Stimulated activated CD8-positive, alpha-beta memory T cell treated with anti-CD3 and anti-CD28 coated beads, Interleukin-12 subunit alpha, Interleukin-12 subunit beta, amount 100 ng/mL, for 4 hours (primary cell): ENCODE data around the gene VPS36.
"Not testable (repeated sequence)": the region's sequence is repeated elsewhere in the genome, so short reads cannot be mapped to it uniquely, and the experiment has no call there.

Experiments used
- DNase-seq: peaks from one replicate; pipeline ENCODE4 v3.0.0-alpha.2; 2020; ENCODE audit warnings: low read depth

VPS36 gene

DNA sequence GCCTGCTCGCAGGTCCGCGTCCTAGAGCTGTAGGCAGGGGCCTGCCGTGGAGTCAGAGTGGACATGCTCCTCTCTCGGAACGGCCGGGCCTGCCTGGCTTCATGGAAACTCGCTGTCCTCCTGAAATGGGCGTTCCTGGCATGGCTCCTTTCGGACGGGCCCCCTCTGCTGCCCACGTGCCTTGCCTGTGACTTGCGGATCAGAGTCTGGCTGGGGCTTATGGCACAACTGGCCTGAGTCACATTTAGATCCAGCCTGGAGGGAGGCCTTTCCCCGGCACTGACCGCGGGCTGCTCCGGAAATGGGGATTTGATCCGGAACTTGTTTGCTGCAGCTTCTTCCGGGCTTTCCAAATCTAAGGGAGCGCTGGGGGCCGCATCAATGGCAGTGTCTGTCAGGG, 72.5 kb downstream of the VPS36 start:
- DNase-seq = no peak

DNA sequence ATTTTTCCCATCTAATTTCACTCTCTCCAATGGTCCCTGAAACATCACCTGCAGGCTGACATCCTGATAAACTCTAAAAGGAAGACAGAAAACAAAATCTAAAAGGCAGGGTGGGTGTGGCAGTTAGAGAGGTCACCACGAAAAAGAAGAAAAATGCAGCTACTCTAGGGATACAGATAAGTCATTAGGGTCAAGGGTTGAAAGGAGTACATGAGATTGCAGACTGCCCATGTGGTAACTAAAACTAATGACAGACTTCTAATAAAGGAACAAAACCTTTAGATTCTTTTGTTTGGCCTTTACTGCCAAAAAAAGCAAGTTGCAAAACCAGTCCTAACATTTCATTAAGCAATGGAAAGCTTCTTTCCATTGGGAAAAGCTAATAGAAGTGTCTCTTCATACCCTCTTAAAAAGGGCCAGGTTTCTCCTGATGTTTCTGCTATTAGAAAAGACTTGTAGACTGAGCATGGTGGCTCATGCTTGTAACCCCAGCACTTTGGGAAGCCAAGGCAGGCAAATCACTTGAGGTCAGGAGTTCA, 75.5 kb downstream of the VPS36 start:
- no peak for DNase-seq

DNA sequence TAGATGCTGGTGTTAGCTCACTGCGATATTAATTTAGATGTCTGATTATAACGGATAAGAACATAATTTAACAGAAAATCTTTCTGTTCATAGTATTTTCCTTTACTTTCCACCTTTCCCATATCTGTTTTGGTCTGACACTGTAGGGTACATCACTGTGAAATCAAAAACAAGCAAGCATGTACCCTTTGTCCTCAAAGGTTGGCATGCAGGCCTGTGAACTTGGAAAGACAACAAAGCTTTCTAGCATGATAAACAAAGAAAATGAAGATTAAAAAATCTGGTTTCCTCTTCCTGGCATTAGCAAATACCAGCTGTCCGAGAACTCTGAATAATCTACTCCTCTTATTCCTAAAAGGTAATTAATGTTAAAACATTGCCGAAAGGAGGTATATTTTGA, 76.0 kb downstream of the VPS36 start:
- DNase-seq = no peak

DNA sequence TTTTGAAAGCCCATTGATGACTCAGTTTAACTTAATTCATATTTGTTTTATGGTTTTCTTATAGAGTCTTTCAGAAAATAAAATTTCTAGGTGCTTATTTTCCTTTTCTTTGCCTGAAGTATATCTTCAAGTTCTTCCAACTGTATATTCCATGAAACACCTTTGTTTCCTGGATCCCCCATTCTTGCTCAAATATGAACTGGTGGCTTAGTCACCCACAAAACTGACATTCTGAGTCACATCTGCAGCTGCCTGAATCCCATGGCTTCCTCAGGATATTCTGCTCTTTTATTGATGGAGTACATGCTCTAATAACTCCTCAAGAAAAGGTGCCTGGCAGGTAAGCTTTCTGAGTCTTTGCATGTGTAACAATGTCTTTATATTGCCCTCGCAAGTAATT, 77.2 kb downstream of the VPS36 start:
- not testable (repeated sequence) for DNase-seq

DNA sequence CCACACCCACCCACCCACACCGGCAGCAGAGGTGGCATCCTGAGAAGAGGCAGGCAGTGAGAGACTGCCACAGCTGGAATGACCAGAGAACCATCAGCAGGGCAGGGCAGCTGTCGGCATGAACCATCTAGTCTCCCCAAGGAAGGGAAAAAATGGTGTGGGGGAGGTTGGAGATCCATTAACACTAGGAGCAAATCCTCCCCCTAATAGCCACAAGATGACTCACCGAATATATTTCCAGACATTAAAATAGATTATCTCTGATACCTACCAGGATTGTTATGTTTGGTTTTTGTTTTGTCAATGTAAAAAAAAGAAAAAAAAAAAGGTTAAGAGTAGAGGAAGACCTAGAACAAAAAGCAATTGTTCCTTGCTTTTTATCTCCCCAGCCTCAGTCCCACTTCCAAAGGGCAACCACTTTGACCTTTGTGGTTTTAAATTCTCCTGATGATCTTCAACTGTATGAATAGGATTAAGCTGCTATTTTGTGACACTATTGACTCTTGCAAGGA, 78.6 kb downstream of the VPS36 start:
- no peak for DNase-seq

DNA sequence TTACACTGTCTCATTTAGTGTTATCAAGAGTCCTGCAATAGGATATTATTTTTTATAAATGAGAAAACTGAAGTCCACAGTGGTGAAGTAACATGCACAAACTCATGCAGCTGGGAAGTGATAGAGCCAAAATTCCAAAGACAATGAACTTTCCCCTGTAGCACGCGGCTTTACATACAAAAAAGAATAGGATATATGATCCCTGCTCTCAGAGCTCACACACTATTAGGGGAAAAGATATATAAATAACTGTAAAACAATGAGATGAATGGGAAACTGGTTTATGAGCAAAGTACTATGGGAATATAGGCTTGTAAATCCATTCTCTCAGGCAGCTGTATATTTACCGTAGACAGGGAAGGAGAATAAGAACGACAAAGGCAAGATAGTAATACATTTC, 84.1 kb downstream of the VPS36 start:
- DNase-seq = no peak
